Heart left ventricle (tissue), 13 donors: Measurements from ENCODE around the gene RAB11FIP4.

ENCODE experiments used
- CTCF ChIP-seq, 12 donors: fragments of 200-600 bp; sonication (generic) in 4 of 12; IDR thresholded peaks; one replicate each; pipeline versions ENCODE4 v1.5.0 to v1.8.0; 2018 to 2022; ENCODE audit warnings: antibody characterized with exemption in 12 of 12, mild to moderate bottlenecking in 5 of 12
- POLR2A ChIP-seq, 2 donors: fragments of 450-650 bp; IDR thresholded peaks; one replicate each; pipeline ENCODE4 v1.6.1; 2017; ENCODE audit warnings: antibody characterized with exemption in 2 of 2, mild to moderate bottlenecking in 2 of 2, moderate library complexity in 2 of 2
- donor health status: ischemic (EF 13 %, LVEDD 7.1; RV severe dilation, severe dysfunction).
- donor health status: DM: no; HTN: yes; CAD: no.
- donor health status: DM: no; HTN: no; CAD: no.
- donor health status: ischemic (EF 25% LVEDD 6.9; RV normal size, moderate dysfunction).
- donor health status: ischemic (EF 25% LVEDD 5.7; RV mildly dilated, moderate dysfunction).
- donor health status: ischemic (EF 35%, LVEDD 5.7; RV mildly dilated, moderate dysfunction).
- donor health status: nonischemic (EF 11% LVEDD 7.7; RV severe dilation, severe dysfunction).
- donor health status: DM: yes; HTN: yes; CAD: no.
- donor health status: PGD.
- donor health status: ischemic (EF 29% LVEDD 5.4; RV normal size, mild dysfunction).
- donor health status: nonischemic (EF 23%, LVEDD 6.1; RV moderate dilation, normal function).

GRCh38 chr17:31481783-31482081 lies 90.3 kb downstream of the RAB11FIP4 start:
- TF ChIP-seq CTCF (IDR thresholded peaks at IDR 0.05) (no peak), POLR2A (IDR thresholded peaks at IDR 0.05) (no peak)
